PC-3 (cell line): ENCODE measurements around the gene ARID3C. TPM values are rescaled to one million over a fixed set of nuclear protein-coding genes. Genes with fewer than 3 reads are reported as not detected.

Source experiments
- ATAC-seq: fragments of 200-7000 bp; cut with Tn5 transposase; 2 replicates; pipeline ENCODE4 v1.9.1; 2020; ENCODE audit warnings: mild to moderate bottlenecking, moderate library complexity
- BruUV-seq: library from RNA; stranded (reverse); fragments of 400-500 nt; replicated peaks from 2 replicates; lab custom pipeline; 2021; lab: Mats Ljungman, UMichigan
- CTCF ChIA-PET: fragments of 300-600 bp; sonication (Branson Sonifier 250); formaldehyde crosslinking; loops from one replicate; lab custom pipeline; 2022; ENCODE audit warnings: antibody characterized with exemption; lab: Charles Lee
- POLR2A ChIA-PET: fragments of 300-600 bp; sonication (Branson Sonifier 250); formaldehyde crosslinking; loops from one replicate; lab custom pipeline; 2022; ENCODE audit warnings: antibody characterized with exemption; ENCODE audit not compliant: unreplicated experiment; lab: Charles Lee
- DNase-seq: peaks from one replicate; pipeline ENCODE4 v3.0.0-alpha.2; 2015
- H2AFZ ChIP-seq: fragments of 300-600 bp; sonication (generic); 2 replicates; pipeline ENCODE4 v1.6.0; 2016; ENCODE audit warnings: antibody characterized with exemption, low read length
- H3F3A ChIP-seq: fragments of 300-600 bp; sonication (generic); one replicate; pipeline ENCODE4 v1.6.0; 2017; ENCODE audit warnings: antibody characterized with exemption, low read length, control low read depth, mild to moderate bottlenecking; ENCODE audit not compliant: unreplicated experiment
- H3K27ac ChIP-seq: fragments of 300-600 bp; sonication (generic); 2 replicates; pipeline ENCODE4 v1.5.1; 2016; ENCODE audit warnings: mild to moderate bottlenecking, low read length
- H3K27me3 ChIP-seq: fragments of 300-600 bp; sonication (generic); 2 replicates; pipeline ENCODE4 v1.6.1; 2016; ENCODE audit warnings: low read length, mixed read lengths
- H3K36me3 ChIP-seq: fragments of 300-600 bp; sonication (generic); 2 replicates; pipeline ENCODE4 v1.6.1; 2016; ENCODE audit warnings: low read depth, mixed run types, low read length, mixed read lengths
- H3K4me1 ChIP-seq: fragments of 300-600 bp; sonication (generic); 2 replicates; pipeline ENCODE4 v1.5.1; 2016; ENCODE audit warnings: low read length; ENCODE audit not compliant: insufficient read depth
- H3K4me2 ChIP-seq: fragments of 300-600 bp; sonication (generic); 2 replicates; pipeline ENCODE4 v1.6.0; 2016; ENCODE audit warnings: low read length
- H3K4me3 ChIP-seq: fragments of 300-600 bp; sonication (generic); 2 replicates; pipeline ENCODE4 v1.5.1; 2016; ENCODE audit warnings: mild to moderate bottlenecking, low read length, mixed read lengths
- H3K79me2 ChIP-seq: fragments of 300-600 bp; sonication (generic); 2 replicates; pipeline ENCODE4 v1.6.1; 2017; ENCODE audit warnings: low read length, mixed read lengths
- H3K9ac ChIP-seq: fragments of 300-600 bp; sonication (generic); 2 replicates; pipeline ENCODE4 v1.6.0; 2016; ENCODE audit warnings: mild to moderate bottlenecking, low read length
- H3K9me2 ChIP-seq: fragments of 300-600 bp; sonication (generic); replicated peaks from 2 replicates; pipeline ENCODE4 v1.6.1; 2016; ENCODE audit warnings: mixed run types, low read length, mixed read lengths
- H3K9me3 ChIP-seq: fragments of 300-600 bp; sonication (generic); 2 replicates; pipeline ENCODE4 v1.6.1; 2016; ENCODE audit warnings: low read length, mixed read lengths
- H4K20me1 ChIP-seq: fragments of 300-600 bp; sonication (generic); 2 replicates; pipeline ENCODE4 v1.6.1; 2016; ENCODE audit warnings: low read length, mixed read lengths
- CTCF ChIP-seq: fragments of 300-600 bp; sonication (generic); conservative IDR thresholded peaks from 2 replicates; pipeline ENCODE4 v1.5.1; 2017; ENCODE audit warnings: antibody characterized with exemption, low read depth, mild to moderate bottlenecking, low read length
- EZH2 ChIP-seq: fragments of 300-600 bp; sonication (generic); IDR thresholded peaks from one replicate; pipeline ENCODE4 v1.6.1; 2017; ENCODE audit warnings: antibody characterized with exemption, mild to moderate bottlenecking, low read length; ENCODE audit not compliant: unreplicated experiment
- EZH2phosphoT487 ChIP-seq: fragments of 300-600 bp; sonication (generic); IDR thresholded peaks from 2 replicates; pipeline ENCODE4 v1.6.1; 2018; ENCODE audit warnings: mild to moderate bottlenecking, antibody characterized with exemption, low read length, borderline replicate concordance
- intact Hi-C: fragments of 100-400 bp; cut with micrococcal nuclease; formaldehyde crosslinking; loops from 2 replicates; pipeline ENCODE4 v1.9.0; 2023
- total RNA-seq: library from RNA; depleted of rRNA; stranded (reverse); fragments of >200 nt; gene quantifications from 2 replicates; pipeline ENCODE4 v1.2.3, GENCODE V29; 2014

The ARID3C gene
- total RNA-seq, 1 experiment from 2014 or later, result not detected

DNA sequence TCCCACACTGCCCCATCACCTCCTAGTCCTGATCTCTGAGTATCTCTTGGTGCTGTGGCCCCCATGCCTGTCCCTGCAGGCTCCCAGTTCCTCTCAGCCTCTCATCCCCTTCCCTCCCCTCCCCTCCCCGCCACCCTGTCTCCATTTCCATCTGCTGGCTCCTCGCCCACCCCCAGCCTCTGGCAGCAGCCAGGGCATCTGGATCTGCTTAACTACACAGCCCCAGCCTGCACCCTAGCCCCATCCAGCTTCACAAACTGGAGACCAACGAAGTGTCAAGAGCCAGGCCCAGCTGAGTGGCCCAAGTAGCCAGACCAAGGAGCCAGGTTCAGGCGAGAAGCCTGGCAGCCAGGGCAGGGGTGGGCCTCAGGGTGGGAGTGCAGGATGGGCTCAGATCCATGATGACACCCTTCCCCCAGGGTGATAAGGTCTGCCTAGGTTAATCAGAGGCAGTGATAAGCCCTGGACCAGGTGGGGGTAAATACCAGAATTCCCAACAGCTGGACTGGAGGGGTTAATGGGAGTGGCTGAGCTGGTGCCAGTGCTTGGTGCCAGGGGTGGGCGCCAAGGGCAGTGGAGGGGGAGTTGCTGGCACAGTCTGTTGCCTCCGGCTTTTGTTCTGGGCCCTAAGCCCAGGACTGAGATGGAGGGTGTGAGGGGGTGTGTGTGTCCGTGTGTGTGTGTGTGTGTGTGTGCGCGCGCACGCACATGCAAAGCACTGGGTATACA lies 25.6 kb upstream of the ARID3C start:
- H3K79me2 ChIP-seq, result no peaks in the 10 kb centered on the region
- no peaks in the 10 kb centered on the region for H3K9me2 ChIP-seq
- no peaks in the 10 kb centered on the region for H3K9me3 ChIP-seq
- H3K4me2 ChIP-seq, result no peak overlapping the region
- intact Hi-C loops, result no loop called here
- no peaks in the 10 kb centered on the region for H4K20me1 ChIP-seq
- BruUV-seq, result no TSS peak
- no peaks in the 10 kb centered on the region for H3K36me3 ChIP-seq
- H3F3A ChIP-seq, result no peaks in the 10 kb centered on the region
- no peak overlapping the region for H3K9ac ChIP-seq
- ATAC-seq (no peak), DNase-seq (no peak)
- H2AFZ ChIP-seq, result no peak overlapping the region
- H3K4me3 ChIP-seq, result no peak overlapping the region
- TF ChIP-seq EZH2phosphoT487, result no peak
- H3K4me1 ChIP-seq, result peaks cover 18% of the 10 kb centered on the region; the same call in 1 of the 2 replicates
- CTCF ChIA-PET, result no interaction called here
- no peaks in the 10 kb centered on the region for H3K27me3 ChIP-seq
- no peak overlapping the region for H3K27ac ChIP-seq
- POLR2A ChIA-PET, result no interaction called here

- DNase-seq, result no peak
- intact Hi-C loops, result no loop called here
- Histone ChIP-seq H3K36me3 (no peaks in the 10 kb centered on the region), H3K79me2 (no peaks in the 10 kb centered on the region), H3K4me2 (peak overlapping the region; percentile 89; the same call in 1 of the 2 replicates), H2AFZ (no peak overlapping the region), H3K4me3 (no peak overlapping the region), H3K9me3 (no peaks in the 10 kb centered on the region), H3K9ac (no peak overlapping the region), H3K9me2 (no peaks in the 10 kb centered on the region), H3K4me1 (peaks cover 15% of the 10 kb centered on the region; the same call in 1 of the 2 replicates), H3K27ac (no peak overlapping the region), H4K20me1 (no peaks in the 10 kb centered on the region), H3F3A (no peaks in the 10 kb centered on the region), H3K27me3 (no peaks in the 10 kb centered on the region)
- BruUV-seq, result no TSS peak
- CTCF ChIA-PET, result no interaction called here
- POLR2A ChIA-PET, result no interaction called here
- TF ChIP-seq EZH2phosphoT487 (no peak), EZH2 (no peak), CTCF (no peak)
- ATAC-seq, result no peak
Observed at GRCh38 chr9:34653151-34654072, 24.5 kb upstream of the ARID3C start.

GRCh38 chr9:34652602-34653000 lies 23.7 kb upstream of the ARID3C start:
- DNase-seq (no peak), ATAC-seq (no peak)
- H2AFZ ChIP-seq, result peak overlapping the region; percentile 78
- CTCF ChIA-PET, result no interaction called here
- H3K4me2 ChIP-seq, result peak overlapping the region; percentile 89
- POLR2A ChIA-PET, result no interaction called here
- peak overlapping the region; percentile 18; the same call in 1 of the 2 replicates for H3K9ac ChIP-seq
- peaks cover 16% of the 10 kb centered on the region; the same call in 1 of the 2 replicates for H3K4me1 ChIP-seq
- no peaks in the 10 kb centered on the region for H3K9me2 ChIP-seq
- H3K27ac ChIP-seq, result no peak overlapping the region
- no peaks in the 10 kb centered on the region for H3K27me3 ChIP-seq
- intact Hi-C loops, result no loop called here
- H3F3A ChIP-seq, result no peaks in the 10 kb centered on the region
- no peaks in the 10 kb centered on the region for H3K36me3 ChIP-seq
- H3K9me3 ChIP-seq, result no peaks in the 10 kb centered on the region
- no peak for TF ChIP-seq CTCF
- TF ChIP-seq EZH2phosphoT487, result no peak
- TF ChIP-seq EZH2, result no peak
- no peaks in the 10 kb centered on the region for H4K20me1 ChIP-seq
- peaks cover 1% of the 10 kb centered on the region; the same call in 1 of the 2 replicates for H3K79me2 ChIP-seq
- H3K4me3 ChIP-seq, result peak overlapping the region; percentile 61
- BruUV-seq, result no TSS peak
